Naive thymus-derived CD8-positive, alpha-beta T cell (primary cell): ENCODE measurements around the gene AGO3. TPM values are rescaled to one million over a fixed set of nuclear protein-coding genes. Genes with fewer than 3 reads are reported as not detected.
"Not testable (repeated sequence)": the region's sequence is repeated elsewhere in the genome, so short reads cannot be mapped to it uniquely, and the experiment has no call there.

Experiments used
- ATAC-seq, 2 donors: fragments of 150-1000 bp; cut with Tn5 transposase in 1 of 2; sonication (Bioruptor Pico), chemical (Tn5 transposase) in 1 of 2; 1 replicate in 1 of 2; 2 replicates in 1 of 2; pipeline ENCODE4 v1.10.0; 2021; ENCODE audit warnings: mild to moderate bottlenecking in 2 of 2, moderate library complexity in 2 of 2
- POLR2A ChIA-PET: fragments of 350-600 bp; sonication (Branson Sonifier 250); formaldehyde crosslinking; loops from one replicate; lab custom pipeline; 2021; ENCODE audit warnings: antibody characterized with exemption; lab: Charles Lee
- DNase-seq, 10 donors: peaks; one replicate each; pipeline versions ENCODE4 v3.0.0 to v3.0.0-alpha.2; 2020 to 2022
- H3K27ac Mint-ChIP-seq, 10 donors: one replicate each; pipeline ENCODE4 v1.8.0; 2020 to 2022; ENCODE audit warnings: mild to moderate bottlenecking in 10 of 10, mixed read lengths in 10 of 10, moderate library complexity in 4 of 10, inconsistent platforms in 1 of 10
- H3K27me3 Mint-ChIP-seq, 5 donors: one replicate each; pipeline ENCODE4 v1.8.0; 2021 to 2022; ENCODE audit warnings: mixed read lengths in 5 of 5
- H3K36me3 Mint-ChIP-seq, 3 donors: one replicate each; pipeline ENCODE4 v1.8.0; 2020 to 2022; ENCODE audit warnings: mixed read lengths in 3 of 3, mild to moderate bottlenecking in 2 of 3, inconsistent platforms in 1 of 3
- H3K4me1 Mint-ChIP-seq, 4 donors: one replicate each; pipeline ENCODE4 v1.8.0; 2021 to 2022; ENCODE audit warnings: mixed read lengths in 4 of 4
- H3K4me3 Mint-ChIP-seq, 10 donors: one replicate each; pipeline ENCODE4 v1.8.0; 2020 to 2022; ENCODE audit warnings: mild to moderate bottlenecking in 10 of 10, mixed read lengths in 10 of 10, moderate library complexity in 6 of 10, inconsistent platforms in 1 of 10
- H3K9me3 Mint-ChIP-seq, 9 donors: one replicate each; pipeline ENCODE4 v1.8.0; 2020 to 2022; ENCODE audit warnings: mixed read lengths in 9 of 9, mild to moderate bottlenecking in 3 of 9, inconsistent platforms in 1 of 9, moderate library complexity in 1 of 9
- polyA plus RNA-seq, 3 donors: library from polyadenylated mRNA; unstranded; fragments of 300-500 nt; fragmentation: Illumina TruSeq; gene quantifications; one replicate each; pipeline ENCODE4 v1.2.3, GENCODE V29; 2021
- total RNA-seq, 8 experiments: library from RNA in 2 of 8; stranded (reverse) in 2 of 8; gene quantifications; one replicate each; pipeline ENCODE4 v1.2.3 and lab custom pipeline; 2021 to 2026

The AGO3 gene
- total and polyA plus RNA-seq, 5 experiments from 2014 or later: 5.7 to 40.8 (median 16.8) TPM

- peak overlapping the region in 2 of 10 donors; percentile 3 to 12 for H3K27ac Mint-ChIP-seq
- DNase-seq, H3K4me3 Mint-ChIP-seq, H3K4me1 Mint-ChIP-seq, POLR2A ChIA-PET, H3K27me3 Mint-ChIP-seq, ATAC-seq, H3K9me3 Mint-ChIP-seq: not testable (repeated sequence)
- H3K36me3 Mint-ChIP-seq: peaks cover 16 to 63% (median 42%) of the 10 kb centered on the region in 3 donors
Observed at GRCh38 chr1:36024024-36024423, 93.1 kb downstream of the AGO3 start.

DNA sequence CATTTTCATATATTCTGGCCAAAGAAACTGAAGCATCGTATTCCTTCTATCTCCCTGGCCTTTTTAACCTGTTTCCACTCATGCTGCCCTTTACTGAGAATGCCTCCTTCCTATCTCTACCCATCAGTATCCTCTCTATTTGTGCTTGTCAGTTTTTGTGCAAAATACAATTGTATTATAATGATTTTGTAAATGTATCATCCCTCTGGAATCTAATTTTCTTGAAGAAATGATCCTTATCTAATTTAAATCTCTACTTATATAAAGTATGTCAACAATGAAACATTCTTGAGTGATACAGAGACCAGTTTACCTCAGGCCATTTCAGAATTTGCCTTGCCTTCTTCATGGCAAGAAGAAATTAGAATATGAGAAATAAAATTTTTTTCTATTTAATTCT, 93.9 kb downstream of the AGO3 start:
- DNase-seq (no peak), ATAC-seq (no peak)
- no peaks in the 10 kb centered on the region for H3K27me3 Mint-ChIP-seq
- no peaks in the 10 kb centered on the region for H3K4me1 Mint-ChIP-seq
- peaks cover 0 to 2% (median 0%) of the 10 kb centered on the region in 9 donors for H3K9me3 Mint-ChIP-seq
- POLR2A ChIA-PET: no interaction called here
- peaks cover 16 to 60% (median 34%) of the 10 kb centered on the region in 3 donors for H3K36me3 Mint-ChIP-seq
- H3K27ac Mint-ChIP-seq: peak overlapping the region in 2 of 10 donors; percentile 7 to 51
- H3K4me3 Mint-ChIP-seq: no peak overlapping the region

GRCh38 chr1:36027766-36028165, 96.9 kb downstream of the AGO3 start:
- ATAC-seq: no peak
- no peak overlapping the region for H3K4me3 Mint-ChIP-seq
- no peak for DNase-seq
- no peaks in the 10 kb centered on the region for H3K4me1 Mint-ChIP-seq
- H3K27me3 Mint-ChIP-seq: no peaks in the 10 kb centered on the region
- POLR2A ChIA-PET: no interaction called here
- peaks cover 0 to 2% (median 0%) of the 10 kb centered on the region in 9 donors for H3K9me3 Mint-ChIP-seq
- peaks cover 16 to 71% (median 31%) of the 10 kb centered on the region in 3 donors for H3K36me3 Mint-ChIP-seq
- H3K27ac Mint-ChIP-seq: no peak overlapping the region

DNA sequence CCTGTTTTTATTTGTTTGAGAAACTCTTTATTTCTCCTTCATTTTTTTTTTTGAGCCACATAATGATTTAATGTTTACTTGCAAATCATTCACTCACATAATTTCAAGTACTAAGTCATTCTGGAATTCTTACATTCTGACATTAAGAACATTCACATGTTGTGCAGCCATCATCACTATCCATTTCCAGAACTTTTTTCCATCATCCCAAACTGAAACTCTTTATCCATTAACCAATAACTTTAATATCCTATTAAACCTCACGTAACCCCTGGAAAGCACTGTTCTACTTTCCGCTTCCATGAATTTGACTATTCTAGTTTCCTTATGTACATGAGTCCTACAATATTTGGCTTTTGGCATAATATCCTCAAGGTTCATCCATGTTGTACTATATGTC, 100.5 kb downstream of the AGO3 start:
- H3K4me1 Mint-ChIP-seq: no peaks in the 10 kb centered on the region
- H3K27me3 Mint-ChIP-seq: no peaks in the 10 kb centered on the region
- peaks cover 11 to 77% (median 33%) of the 10 kb centered on the region in 3 donors for H3K36me3 Mint-ChIP-seq
- ATAC-seq: no peak
- H3K27ac Mint-ChIP-seq: peak overlapping the region in 1 of 10 donors; percentile 57
- H3K4me3 Mint-ChIP-seq: no peak overlapping the region
- POLR2A ChIA-PET: no interaction called here
- no peak for DNase-seq
- peaks cover 0 to 2% (median 0%) of the 10 kb centered on the region in 9 donors for H3K9me3 Mint-ChIP-seq

- DNase-seq (no peak), ATAC-seq (no peak)
- no peaks in the 10 kb centered on the region for H3K9me3 Mint-ChIP-seq
- H3K4me1 Mint-ChIP-seq: no peaks in the 10 kb centered on the region
- peak overlapping the region in 1 of 10 donors; percentile 59 for H3K27ac Mint-ChIP-seq
- POLR2A ChIA-PET: interaction anchor here (0.6 kb wide), 1 partner anchor 13 kb away, joined by 5 read pairs; no protein-coding TSS in a partner anchor
- H3K4me3 Mint-ChIP-seq: no peak overlapping the region
- H3K27me3 Mint-ChIP-seq: no peaks in the 10 kb centered on the region
- H3K36me3 Mint-ChIP-seq: peaks cover 0 to 75% (median 19%) of the 10 kb centered on the region in 3 donors
Observed at GRCh38 chr1:36034692-36035091, 103.8 kb downstream of the AGO3 start.

DNA sequence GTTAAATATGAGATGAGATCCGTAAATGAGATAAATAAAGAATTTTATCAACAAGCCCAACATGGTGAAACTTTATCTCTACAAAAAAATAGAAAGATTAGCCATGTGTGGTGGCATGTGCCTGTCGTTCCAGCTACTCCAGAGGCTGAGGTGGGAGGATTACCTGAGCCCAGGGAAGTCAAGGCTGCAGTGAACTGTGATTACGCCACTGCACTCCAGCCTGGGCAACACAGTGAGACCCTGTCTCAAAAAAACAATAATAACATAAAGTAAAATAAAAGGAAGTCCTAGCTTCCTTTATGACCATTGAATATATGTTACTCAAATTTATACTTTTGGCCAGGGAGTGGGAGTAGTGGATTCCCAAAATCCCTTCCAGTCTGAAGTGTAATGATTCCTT, 104.2 kb downstream of the AGO3 start:
- Mint-ChIP-seq H3K4me3 (no peak overlapping the region), H3K4me1 (no peaks in the 10 kb centered on the region), H3K9me3 (no peaks in the 10 kb centered on the region), H3K27me3 (no peaks in the 10 kb centered on the region), H3K36me3 (peaks cover 0 to 76% (median 19%) of the 10 kb centered on the region in 3 donors), H3K27ac (peak overlapping the region in 1 of 10 donors; percentile 43)
- ATAC-seq: no peak
- POLR2A ChIA-PET: no interaction called here
- no peak for DNase-seq

GRCh38 chr1:36040238-36040637, 109.3 kb downstream of the AGO3 start:
- no peaks in the 10 kb centered on the region for H3K9me3 Mint-ChIP-seq
- ATAC-seq: no peak
- H3K36me3 Mint-ChIP-seq: peaks cover 0 to 77% (median 28%) of the 10 kb centered on the region in 3 donors

GRCh38 chr1:36051821-36052220, 120.9 kb downstream of the AGO3 start:
- H3K27ac Mint-ChIP-seq: peak overlapping the region in 2 of 10 donors; percentile 0 to 13
- peaks cover 4 to 54% (median 45%) of the 10 kb centered on the region in 3 donors for H3K36me3 Mint-ChIP-seq

More at GRCh38 chr1:36040238-36040637, 109.3 kb downstream of the AGO3 start:
- DNase-seq: no peak
- H3K4me3 Mint-ChIP-seq: no peak overlapping the region
- POLR2A ChIA-PET: interaction anchor here (0.7 kb wide), 1 partner anchor 196 kb away, joined by 5 read pairs; no protein-coding TSS in a partner anchor
- no peaks in the 10 kb centered on the region for H3K4me1 Mint-ChIP-seq
- no peaks in the 10 kb centered on the region for H3K27me3 Mint-ChIP-seq
- no peak overlapping the region for H3K27ac Mint-ChIP-seq

DNA sequence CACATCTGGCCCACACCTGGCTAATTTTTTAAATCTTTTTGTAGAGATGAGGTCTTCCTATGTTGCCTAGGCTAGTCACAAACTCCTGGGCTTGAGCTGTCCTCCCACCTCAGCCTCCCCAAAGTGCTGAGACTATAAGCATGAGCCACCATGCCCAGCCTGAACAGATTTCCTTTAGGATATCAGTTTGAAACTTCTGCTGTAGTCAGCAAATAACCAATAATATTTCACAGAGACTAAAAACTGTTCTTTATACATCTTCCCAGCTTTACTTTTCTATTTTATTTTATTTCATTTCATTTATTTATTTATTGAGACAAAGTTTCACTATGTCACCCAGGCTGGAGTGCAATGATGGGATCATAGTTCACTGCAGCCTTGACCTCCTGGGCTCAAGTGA, 123.1 kb downstream of the AGO3 start:
- Mint-ChIP-seq H3K36me3 (peaks cover 4 to 42% (median 31%) of the 10 kb centered on the region in 3 donors), H3K27me3 (no peaks in the 10 kb centered on the region), H3K9me3 (no peaks in the 10 kb centered on the region), H3K4me3 (no peak overlapping the region), H3K4me1 (no peaks in the 10 kb centered on the region), H3K27ac (no peak overlapping the region)
- POLR2A ChIA-PET: no interaction called here
- ATAC-seq (no peak), DNase-seq (no peak)

More at GRCh38 chr1:36051821-36052220, 120.9 kb downstream of the AGO3 start:
- ATAC-seq (no peak), DNase-seq (no peak)
- Mint-ChIP-seq H3K4me3 (no peak overlapping the region), H3K9me3 (peaks cover 0 to 13% (median 9%) of the 10 kb centered on the region in 9 donors), H3K27me3 (no peaks in the 10 kb centered on the region), H3K4me1 (no peaks in the 10 kb centered on the region)
- POLR2A ChIA-PET: interaction anchor here (0.6 kb wide), 1 partner anchor 471 kb away, joined by 3 read pairs; no protein-coding TSS in a partner anchor

DNA sequence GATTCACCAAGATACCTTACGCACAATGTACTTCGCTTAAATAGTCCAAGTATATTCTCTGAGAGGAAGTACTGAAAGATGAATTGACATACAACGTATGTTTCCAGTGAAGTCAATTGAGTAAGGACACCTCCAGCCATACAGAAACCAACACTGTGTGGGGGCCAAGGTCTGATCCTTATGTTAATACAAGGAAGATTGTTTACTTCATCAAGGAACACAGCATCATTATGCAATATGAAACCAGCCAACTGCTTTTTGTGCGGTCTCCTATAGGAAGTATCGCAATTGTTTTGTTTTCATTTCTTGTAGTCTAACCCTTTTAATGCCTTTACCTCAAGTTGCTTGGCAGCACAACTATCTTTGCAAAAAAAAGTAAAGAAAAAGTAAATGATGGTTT, 124.8 kb downstream of the AGO3 start:
- Mint-ChIP-seq H3K4me3 (no peak overlapping the region), H3K36me3 (peaks cover 4 to 39% (median 25%) of the 10 kb centered on the region in 3 donors), H3K27me3 (no peaks in the 10 kb centered on the region), H3K9me3 (no peaks in the 10 kb centered on the region), H3K4me1 (no peaks in the 10 kb centered on the region), H3K27ac (no peak overlapping the region)
- ATAC-seq (no peak), DNase-seq (no peak)
- POLR2A ChIA-PET: no interaction called here

DNA sequence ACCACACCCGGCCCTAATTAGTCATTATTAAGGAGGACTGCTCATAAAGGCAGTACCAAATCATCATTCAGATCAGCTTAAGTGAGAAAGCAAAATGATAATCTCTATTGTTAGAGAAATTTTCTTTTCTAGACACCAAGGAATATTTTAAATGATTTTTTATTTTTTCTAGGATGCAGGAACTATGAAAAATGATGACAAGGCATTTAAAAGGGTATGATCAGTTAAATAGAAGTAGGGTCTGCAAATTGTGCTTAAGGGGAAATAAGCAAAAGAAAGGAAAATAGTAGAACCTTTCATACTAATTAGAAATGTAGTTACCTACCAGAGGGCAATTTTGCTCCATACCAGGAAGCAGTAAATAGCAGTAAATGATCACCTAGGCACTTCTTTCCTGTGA, 131.4 kb downstream of the AGO3 start:
- H3K27me3 Mint-ChIP-seq: no peaks in the 10 kb centered on the region
- H3K36me3 Mint-ChIP-seq: peaks cover 0 to 10% (median 7%) of the 10 kb centered on the region in 3 donors
- H3K9me3 Mint-ChIP-seq: no peaks in the 10 kb centered on the region
- ATAC-seq (no peak), DNase-seq (no peak)
- H3K4me1 Mint-ChIP-seq: no peaks in the 10 kb centered on the region
- H3K4me3 Mint-ChIP-seq: no peak overlapping the region
- POLR2A ChIA-PET: interaction anchor here (0.7 kb wide), 1 partner anchor 61 kb away, joined by 6 read pairs; no protein-coding TSS in a partner anchor
- no peak overlapping the region for H3K27ac Mint-ChIP-seq

GRCh38 chr1:36067871-36068270, 137.0 kb downstream of the AGO3 start:
- DNase-seq: no peak
- POLR2A ChIA-PET: interaction anchor here (0.6 kb wide), 1 partner anchor 188 kb away, joined by 4 read pairs; no protein-coding TSS in a partner anchor
- no peaks in the 10 kb centered on the region for H3K9me3 Mint-ChIP-seq
- H3K4me1 Mint-ChIP-seq: no peaks in the 10 kb centered on the region
- H3K27me3 Mint-ChIP-seq: no peaks in the 10 kb centered on the region
- H3K4me3 Mint-ChIP-seq: no peak overlapping the region
- peaks cover 0 to 2% (median 0%) of the 10 kb centered on the region in 3 donors for H3K36me3 Mint-ChIP-seq
- no peak for ATAC-seq
- no peak overlapping the region for H3K27ac Mint-ChIP-seq

GRCh38 chr1:36068866-36069265, 138.0 kb downstream of the AGO3 start:
- ATAC-seq: no peak
- H3K36me3 Mint-ChIP-seq: peaks cover 0 to 2% (median 0%) of the 10 kb centered on the region in 3 donors
- H3K9me3 Mint-ChIP-seq: no peaks in the 10 kb centered on the region
- H3K4me1 Mint-ChIP-seq: no peaks in the 10 kb centered on the region
- POLR2A ChIA-PET: no interaction called here
- no peak for DNase-seq
- H3K27ac Mint-ChIP-seq: no peak overlapping the region
- H3K4me3 Mint-ChIP-seq: no peak overlapping the region
- no peaks in the 10 kb centered on the region for H3K27me3 Mint-ChIP-seq

DNA sequence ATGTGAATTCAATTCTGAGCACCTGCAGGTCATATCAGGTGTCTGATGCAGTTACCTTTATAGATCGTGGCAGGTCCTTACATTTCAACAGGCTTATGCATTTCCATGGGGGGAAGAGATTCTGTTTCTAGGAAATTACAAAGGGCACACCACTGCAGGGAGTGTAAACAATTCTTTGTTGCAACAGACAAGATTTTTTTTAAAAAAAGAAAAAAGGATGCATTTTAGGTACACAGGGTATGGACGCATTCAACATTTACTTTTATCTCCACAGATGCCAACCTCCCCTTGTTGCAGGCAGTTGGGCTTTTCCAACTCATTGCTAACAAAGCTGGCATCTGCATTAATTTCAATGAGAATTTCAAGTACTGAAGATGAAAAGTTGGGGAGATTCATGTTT, 139.4 kb downstream of the AGO3 start:
- ATAC-seq: no peak
- Mint-ChIP-seq H3K9me3 (no peaks in the 10 kb centered on the region), H3K27me3 (no peaks in the 10 kb centered on the region), H3K27ac (no peak overlapping the region), H3K4me3 (no peak overlapping the region), H3K36me3 (peaks cover 0 to 2% (median 0%) of the 10 kb centered on the region in 3 donors), H3K4me1 (no peaks in the 10 kb centered on the region)
- POLR2A ChIA-PET: no interaction called here
- no peak for DNase-seq
